HL-60 (cell line): Measurements from ENCODE around the gene OR5B17.

Source experiments
- DNase-seq, 2 experiments: peaks; one replicate each; pipeline ENCODE4 v3.0.0-alpha.2; 2010 to 2020; ENCODE audit warnings: low read depth in 1 of 2, low spot score in 1 of 2
- H3K27ac ChIP-seq: fragments of 250-450 bp; sonication (Bioruptor Pico); replicated peaks from 2 replicates; pipeline ENCODE4 v1.5.1; 2020; ENCODE audit warnings: mild to moderate bottlenecking, moderate library complexity
- H3K27me3 ChIP-seq: fragments of 250-450 bp; sonication (Bioruptor Pico); 2 replicates; pipeline ENCODE4 v1.5.1; 2021; ENCODE audit warnings: mild to moderate bottlenecking, moderate library complexity; ENCODE audit not compliant: insufficient read depth, poor library complexity, severe bottlenecking
- H3K4me3 ChIP-seq: replicated peaks from 2 replicates; pipeline ENCODE4 v1.5.1; 2011; ENCODE audit warnings: mild to moderate bottlenecking, control low read depth, low read length; ENCODE audit not compliant: insufficient read depth
- GABPA ChIP-seq: IDR thresholded peaks from 2 replicates; pipeline ENCODE4 v1.6.1; 2012; ENCODE audit warnings: low read depth
- POLR2AphosphoS5 ChIP-seq: IDR thresholded peaks from 2 replicates; pipeline ENCODE4 v1.6.1; 2012; ENCODE audit warnings: low read depth
- SPI1 ChIP-seq: IDR thresholded peaks from 2 replicates; pipeline ENCODE4 v1.6.1; 2012; ENCODE audit warnings: low read depth, mild to moderate bottlenecking, borderline replicate concordance
- TF ChIP-seq, protein P1 (sequence below): IDR thresholded peaks from one replicate; pipeline ENCODE4 v1.5.1; 2011; ENCODE audit warnings: low read length, control low read depth, inconsistent platforms; ENCODE audit not compliant: insufficient read depth
- TF ChIP-seq, protein P2 (sequence below): IDR thresholded peaks from 2 replicates; pipeline ENCODE4 v1.6.1; 2012; ENCODE audit warnings: low read depth; ENCODE audit not compliant: insufficient replicate concordance

The OR5B17 gene

DNA sequence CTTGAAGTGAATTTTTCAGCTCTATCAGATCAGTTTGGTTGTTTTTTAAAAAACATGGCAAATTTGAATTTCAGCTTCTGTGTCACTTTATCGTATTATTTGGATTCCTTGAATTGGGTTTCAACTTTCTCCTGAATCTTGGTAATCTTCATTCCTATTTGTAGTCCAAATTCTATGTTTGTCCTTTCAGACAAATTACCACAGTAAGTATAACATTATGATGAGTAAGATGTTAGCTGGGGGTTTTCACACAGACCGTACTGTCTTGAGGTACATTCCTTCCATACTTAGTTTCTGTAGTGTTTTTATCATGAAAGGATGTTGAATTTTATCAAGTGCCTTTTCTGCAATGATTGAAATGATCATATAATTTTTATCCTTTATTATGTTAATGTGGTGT lies 28.0 kb downstream of the OR5B17 start:
- no peak for TF ChIP-seq SPI1
- TF ChIP-seq POLR2AphosphoS5 = no peak
- no peak for TF ChIP-seq GABPA
- TF ChIP-seq, protein P1, sequence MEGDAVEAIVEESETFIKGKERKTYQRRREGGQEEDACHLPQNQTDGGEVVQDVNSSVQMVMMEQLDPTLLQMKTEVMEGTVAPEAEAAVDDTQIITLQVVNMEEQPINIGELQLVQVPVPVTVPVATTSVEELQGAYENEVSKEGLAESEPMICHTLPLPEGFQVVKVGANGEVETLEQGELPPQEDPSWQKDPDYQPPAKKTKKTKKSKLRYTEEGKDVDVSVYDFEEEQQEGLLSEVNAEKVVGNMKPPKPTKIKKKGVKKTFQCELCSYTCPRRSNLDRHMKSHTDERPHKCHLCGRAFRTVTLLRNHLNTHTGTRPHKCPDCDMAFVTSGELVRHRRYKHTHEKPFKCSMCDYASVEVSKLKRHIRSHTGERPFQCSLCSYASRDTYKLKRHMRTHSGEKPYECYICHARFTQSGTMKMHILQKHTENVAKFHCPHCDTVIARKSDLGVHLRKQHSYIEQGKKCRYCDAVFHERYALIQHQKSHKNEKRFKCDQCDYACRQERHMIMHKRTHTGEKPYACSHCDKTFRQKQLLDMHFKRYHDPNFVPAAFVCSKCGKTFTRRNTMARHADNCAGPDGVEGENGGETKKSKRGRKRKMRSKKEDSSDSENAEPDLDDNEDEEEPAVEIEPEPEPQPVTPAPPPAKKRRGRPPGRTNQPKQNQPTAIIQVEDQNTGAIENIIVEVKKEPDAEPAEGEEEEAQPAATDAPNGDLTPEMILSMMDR = no peak
- TF ChIP-seq, protein P2, sequence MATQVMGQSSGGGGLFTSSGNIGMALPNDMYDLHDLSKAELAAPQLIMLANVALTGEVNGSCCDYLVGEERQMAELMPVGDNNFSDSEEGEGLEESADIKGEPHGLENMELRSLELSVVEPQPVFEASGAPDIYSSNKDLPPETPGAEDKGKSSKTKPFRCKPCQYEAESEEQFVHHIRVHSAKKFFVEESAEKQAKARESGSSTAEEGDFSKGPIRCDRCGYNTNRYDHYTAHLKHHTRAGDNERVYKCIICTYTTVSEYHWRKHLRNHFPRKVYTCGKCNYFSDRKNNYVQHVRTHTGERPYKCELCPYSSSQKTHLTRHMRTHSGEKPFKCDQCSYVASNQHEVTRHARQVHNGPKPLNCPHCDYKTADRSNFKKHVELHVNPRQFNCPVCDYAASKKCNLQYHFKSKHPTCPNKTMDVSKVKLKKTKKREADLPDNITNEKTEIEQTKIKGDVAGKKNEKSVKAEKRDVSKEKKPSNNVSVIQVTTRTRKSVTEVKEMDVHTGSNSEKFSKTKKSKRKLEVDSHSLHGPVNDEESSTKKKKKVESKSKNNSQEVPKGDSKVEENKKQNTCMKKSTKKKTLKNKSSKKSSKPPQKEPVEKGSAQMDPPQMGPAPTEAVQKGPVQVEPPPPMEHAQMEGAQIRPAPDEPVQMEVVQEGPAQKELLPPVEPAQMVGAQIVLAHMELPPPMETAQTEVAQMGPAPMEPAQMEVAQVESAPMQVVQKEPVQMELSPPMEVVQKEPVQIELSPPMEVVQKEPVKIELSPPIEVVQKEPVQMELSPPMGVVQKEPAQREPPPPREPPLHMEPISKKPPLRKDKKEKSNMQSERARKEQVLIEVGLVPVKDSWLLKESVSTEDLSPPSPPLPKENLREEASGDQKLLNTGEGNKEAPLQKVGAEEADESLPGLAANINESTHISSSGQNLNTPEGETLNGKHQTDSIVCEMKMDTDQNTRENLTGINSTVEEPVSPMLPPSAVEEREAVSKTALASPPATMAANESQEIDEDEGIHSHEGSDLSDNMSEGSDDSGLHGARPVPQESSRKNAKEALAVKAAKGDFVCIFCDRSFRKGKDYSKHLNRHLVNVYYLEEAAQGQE = no peak
- Histone ChIP-seq H3K4me3 (no peak overlapping the region), H3K27ac (no peak overlapping the region), H3K27me3 (no peaks in the 10 kb centered on the region)
- DNase-seq = no peak

DNA sequence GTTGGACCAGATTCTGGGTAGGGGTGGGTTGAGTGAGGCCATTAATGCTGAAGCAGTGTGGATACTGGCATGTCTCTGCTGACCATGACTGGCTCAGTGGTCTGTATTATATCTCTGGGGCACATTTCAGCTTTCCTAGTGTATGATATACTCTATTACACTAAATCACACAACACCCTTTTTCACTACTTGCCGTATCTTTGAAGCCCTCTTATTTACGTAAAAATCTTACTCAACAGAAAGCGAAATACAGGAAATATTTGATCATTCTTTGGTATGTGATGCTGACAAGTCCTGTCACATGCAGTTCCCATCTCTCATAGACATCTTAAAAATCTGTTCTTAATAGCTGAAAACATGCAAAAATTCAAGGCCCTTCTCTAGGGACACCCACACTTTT lies 40.3 kb downstream of the OR5B17 start:
- DNase-seq = no peak
- Histone ChIP-seq H3K4me3 (no peak overlapping the region), H3K27me3 (no peaks in the 10 kb centered on the region), H3K27ac (no peak overlapping the region)
- TF ChIP-seq GABPA (no peak), POLR2AphosphoS5 (no peak), SPI1 (no peak)
- TF ChIP-seq, protein P1 = no peak
- TF ChIP-seq, protein P2 = no peak

DNA sequence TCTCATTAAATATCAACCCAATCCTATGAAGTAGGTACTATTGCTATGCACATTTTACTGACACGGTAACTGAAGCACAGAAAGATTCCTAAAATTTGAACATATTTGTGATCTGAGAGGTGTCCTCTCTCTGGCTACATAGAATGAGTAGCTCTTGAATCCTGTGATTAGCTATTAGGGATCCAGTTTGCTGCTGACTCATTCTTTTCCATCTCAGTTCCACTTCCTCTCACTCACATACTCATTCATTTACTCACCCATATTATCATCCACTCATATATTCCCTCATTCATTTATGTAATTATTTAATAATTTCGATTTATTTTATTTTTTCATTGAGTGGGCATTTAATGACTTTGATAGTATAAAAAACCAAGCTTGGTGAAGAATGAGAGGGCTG lies 42.7 kb downstream of the OR5B17 start:
- Histone ChIP-seq H3K27me3 (no peaks in the 10 kb centered on the region), H3K4me3 (no peak overlapping the region), H3K27ac (no peak overlapping the region)
- TF ChIP-seq, protein P2 = no peak
- TF ChIP-seq SPI1 (no peak), GABPA (no peak)
- TF ChIP-seq, protein P1 = no peak
- no peak for DNase-seq
